Osteocyte (in vitro differentiated cells): ENCODE results near the gene PPP1R18. TPM values are rescaled to one million over a fixed set of nuclear protein-coding genes. Genes with fewer than 3 reads are reported as not detected.
A peak's percentile ranks its signal among the peaks of the same experiment; 100 is the strongest.
"Not testable (repeated sequence)": the region's sequence is repeated elsewhere in the genome, so short reads cannot be mapped to it uniquely, and the experiment has no call there.

ENCODE experiments used
- DNase-seq: peaks from one replicate; pipeline ENCODE4 v3.0.0; 2021; ENCODE audit warnings: mixed read lengths; ENCODE audit not compliant: unreplicated experiment; ENCODE audit errors: extremely low spot score
- H3K27ac Mint-ChIP-seq: one replicate; pipeline ENCODE4 v1.8.0; 2021; ENCODE audit warnings: mild to moderate bottlenecking, mixed read lengths; ENCODE audit not compliant: unreplicated experiment
- H3K27me3 Mint-ChIP-seq: one replicate; pipeline ENCODE4 v1.8.0; 2021; ENCODE audit warnings: mixed read lengths; ENCODE audit not compliant: unreplicated experiment
- H3K36me3 Mint-ChIP-seq: one replicate; pipeline ENCODE4 v1.8.0; 2021; ENCODE audit warnings: mixed read lengths; ENCODE audit not compliant: unreplicated experiment
- H3K4me1 Mint-ChIP-seq: one replicate; pipeline ENCODE4 v1.8.0; 2021; ENCODE audit warnings: mixed read lengths; ENCODE audit not compliant: unreplicated experiment
- H3K4me3 Mint-ChIP-seq: one replicate; pipeline ENCODE4 v1.8.0; 2021; ENCODE audit warnings: mild to moderate bottlenecking, moderate library complexity, mixed read lengths; ENCODE audit not compliant: unreplicated experiment
- H3K9me3 Mint-ChIP-seq: one replicate; pipeline ENCODE4 v1.8.0; 2021; ENCODE audit warnings: mixed read lengths; ENCODE audit not compliant: unreplicated experiment
- total RNA-seq: library from RNA; stranded (reverse); gene quantifications from 2 replicates; pipeline ENCODE4 v1.2.1, GENCODE V29; 2021
- TF ChIP-seq, protein P1 (sequence below): fragments of 200-600 bp; sonication (generic); IDR thresholded peaks from 2 replicates; pipeline ENCODE4 v1.5.0; 2021; ENCODE audit warnings: antibody characterized with exemption, mild to moderate bottlenecking, moderate library complexity

The PPP1R18 gene
- total RNA-seq, 1 donor from 2014 or later = 134 TPM

DNA sequence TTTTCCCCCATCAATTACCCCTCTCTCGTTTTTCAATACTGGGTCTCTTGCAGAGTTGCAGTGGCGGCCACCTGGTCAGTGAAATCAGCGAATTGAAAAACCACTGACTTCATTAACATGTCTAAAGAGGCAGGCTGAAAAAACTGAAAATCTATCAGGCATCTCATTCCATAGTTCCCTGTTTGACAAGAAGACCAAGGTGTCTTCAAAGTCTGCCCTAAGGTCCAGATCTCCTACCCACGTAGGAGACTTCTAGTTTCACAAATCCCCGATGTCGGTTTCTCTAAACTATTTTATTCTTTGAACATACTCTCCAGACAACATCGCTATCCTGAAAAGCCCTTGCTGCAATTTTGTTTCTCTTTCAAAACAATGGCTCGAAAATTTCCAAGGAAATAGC is 32.9 kb upstream of the PPP1R18 start:
- Mint-ChIP-seq H3K4me1 (peaks cover 54% of the 10 kb centered on the region), H3K9me3 (no peaks in the 10 kb centered on the region), H3K27me3 (no peaks in the 10 kb centered on the region), H3K36me3 (peaks cover 39% of the 10 kb centered on the region), H3K4me3 (peak overlapping the region; percentile 96), H3K27ac (peak overlapping the region; percentile 96)
- no peak for DNase-seq
- TF ChIP-seq, protein P1, sequence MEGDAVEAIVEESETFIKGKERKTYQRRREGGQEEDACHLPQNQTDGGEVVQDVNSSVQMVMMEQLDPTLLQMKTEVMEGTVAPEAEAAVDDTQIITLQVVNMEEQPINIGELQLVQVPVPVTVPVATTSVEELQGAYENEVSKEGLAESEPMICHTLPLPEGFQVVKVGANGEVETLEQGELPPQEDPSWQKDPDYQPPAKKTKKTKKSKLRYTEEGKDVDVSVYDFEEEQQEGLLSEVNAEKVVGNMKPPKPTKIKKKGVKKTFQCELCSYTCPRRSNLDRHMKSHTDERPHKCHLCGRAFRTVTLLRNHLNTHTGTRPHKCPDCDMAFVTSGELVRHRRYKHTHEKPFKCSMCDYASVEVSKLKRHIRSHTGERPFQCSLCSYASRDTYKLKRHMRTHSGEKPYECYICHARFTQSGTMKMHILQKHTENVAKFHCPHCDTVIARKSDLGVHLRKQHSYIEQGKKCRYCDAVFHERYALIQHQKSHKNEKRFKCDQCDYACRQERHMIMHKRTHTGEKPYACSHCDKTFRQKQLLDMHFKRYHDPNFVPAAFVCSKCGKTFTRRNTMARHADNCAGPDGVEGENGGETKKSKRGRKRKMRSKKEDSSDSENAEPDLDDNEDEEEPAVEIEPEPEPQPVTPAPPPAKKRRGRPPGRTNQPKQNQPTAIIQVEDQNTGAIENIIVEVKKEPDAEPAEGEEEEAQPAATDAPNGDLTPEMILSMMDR = no peak

GRCh38 chr6:30717845-30718720 is 31.6 kb upstream of the PPP1R18 start:
- peaks cover 41% of the 10 kb centered on the region for H3K4me1 Mint-ChIP-seq
- not testable (repeated sequence) for H3K27me3 Mint-ChIP-seq, DNase-seq, H3K9me3 Mint-ChIP-seq
- peaks cover 36% of the 10 kb centered on the region for H3K36me3 Mint-ChIP-seq
- H3K27ac Mint-ChIP-seq = peak overlapping the region; percentile 98
- peak overlapping the region; percentile 96 for H3K4me3 Mint-ChIP-seq

- peak within 1 kb of the TSS; percentile 96 for H3K4me3 Mint-ChIP-seq
- no peaks in the 10 kb centered on the region for H3K27me3 Mint-ChIP-seq
- peak; percentile 100 for DNase-seq
- H3K9me3 Mint-ChIP-seq = no peaks in the 10 kb centered on the region
- H3K4me1 Mint-ChIP-seq = peaks cover 35% of the 10 kb centered on the region
- peaks cover 37% of the 10 kb centered on the region for H3K36me3 Mint-ChIP-seq
- peak within 1 kb of the TSS; percentile 99 for H3K27ac Mint-ChIP-seq
- TF ChIP-seq, protein P1 = peak; percentile 41
Measured at GRCh38 chr6:30717129-30717844, 30.8 kb upstream of the PPP1R18 start, which contains the start of gene MDC1. Gene MDC1 (minus strand): TSS chr6:30717281. CDS start chr6:30715175, 2,106 bp downstream.

DNA sequence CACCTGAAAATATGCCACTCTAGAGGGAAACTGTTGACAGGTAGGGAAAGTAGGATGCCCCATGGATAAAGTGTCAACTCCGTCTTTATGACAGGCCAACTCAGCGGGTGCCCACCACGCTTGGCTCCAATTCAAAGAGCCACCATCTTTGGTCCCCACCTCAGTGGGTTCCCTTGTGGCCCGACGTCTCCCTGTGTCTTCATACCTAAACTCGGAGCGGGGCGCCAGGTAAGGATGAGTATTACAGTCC is 30.4 kb upstream of the PPP1R18 start:
- peak overlapping the region; percentile 96 for H3K4me3 Mint-ChIP-seq
- H3K9me3 Mint-ChIP-seq = no peaks in the 10 kb centered on the region
- no peaks in the 10 kb centered on the region for H3K27me3 Mint-ChIP-seq
- TF ChIP-seq, protein P1 = no peak
- peak overlapping the region; percentile 99 for H3K27ac Mint-ChIP-seq
- no peak for DNase-seq
- H3K36me3 Mint-ChIP-seq = peaks cover 37% of the 10 kb centered on the region
- H3K4me1 Mint-ChIP-seq = peaks cover 33% of the 10 kb centered on the region

DNA sequence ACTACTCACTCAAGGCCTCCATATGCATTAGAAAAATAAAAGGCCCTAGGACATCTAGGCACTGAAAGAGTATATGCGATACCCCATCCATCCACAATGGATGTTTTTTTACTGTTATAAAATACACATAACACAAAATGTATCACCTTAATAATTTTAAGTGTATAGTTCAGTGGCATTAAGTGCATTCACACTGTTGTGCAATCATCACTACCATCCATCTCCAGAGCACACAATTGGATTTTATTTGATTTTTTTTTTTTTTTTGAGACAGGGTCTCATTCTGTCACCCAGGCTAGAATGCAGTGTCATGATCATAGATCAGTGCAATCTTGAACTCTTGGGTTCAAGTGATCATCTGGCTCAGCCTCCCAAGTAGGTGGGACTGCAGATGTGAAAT is 27.8 kb upstream of the PPP1R18 start:
- Mint-ChIP-seq H3K9me3 (no peaks in the 10 kb centered on the region), H3K27me3 (no peaks in the 10 kb centered on the region), H3K4me1 (peaks cover 26% of the 10 kb centered on the region), H3K36me3 (peaks cover 34% of the 10 kb centered on the region), H3K4me3 (no peak overlapping the region), H3K27ac (no peak overlapping the region)
- TF ChIP-seq, protein P1 = no peak
- no peak for DNase-seq
